Ovary (tissue), 3 donors: ENCODE results near the gene CYS1.

Source experiments
- POLR2A ChIP-seq: fragments of 450-650 bp; IDR thresholded peaks from one replicate; pipeline ENCODE4 v1.6.1; 2017; ENCODE audit warnings: antibody characterized with exemption, mild to moderate bottlenecking, moderate library complexity
- TF ChIP-seq, protein P1 (sequence below), 3 donors: fragments of 450-650 bp in 2 of 3; fragments of 200-600 bp in 1 of 3; IDR thresholded peaks; one replicate each; pipeline versions ENCODE4 v1.5.1 to v1.8.0; 2016 to 2022; ENCODE audit warnings: antibody characterized with exemption in 3 of 3, mild to moderate bottlenecking in 1 of 3
- donor health status: DM: no; HTN: no; CAD: no.

DNA sequence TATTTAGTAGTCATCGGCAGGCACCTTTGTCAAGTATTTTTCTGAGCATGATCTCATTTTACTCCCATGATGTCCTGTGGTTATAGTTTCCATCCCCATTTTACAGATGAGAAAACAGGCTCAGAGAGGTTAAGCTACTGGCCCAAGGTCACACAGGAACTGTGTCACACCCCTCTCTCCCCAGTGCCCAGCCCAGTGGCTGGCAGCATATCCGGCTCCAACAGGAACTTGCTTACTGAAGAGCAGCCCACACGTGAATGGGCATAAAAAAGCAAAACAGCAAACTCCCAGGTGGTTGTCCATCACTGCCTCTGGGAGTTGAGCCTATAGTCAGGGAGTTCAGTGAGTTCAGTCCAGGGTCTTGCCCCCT, 45.2 kb downstream of the CYS1 start:
- TF ChIP-seq, protein P1, sequence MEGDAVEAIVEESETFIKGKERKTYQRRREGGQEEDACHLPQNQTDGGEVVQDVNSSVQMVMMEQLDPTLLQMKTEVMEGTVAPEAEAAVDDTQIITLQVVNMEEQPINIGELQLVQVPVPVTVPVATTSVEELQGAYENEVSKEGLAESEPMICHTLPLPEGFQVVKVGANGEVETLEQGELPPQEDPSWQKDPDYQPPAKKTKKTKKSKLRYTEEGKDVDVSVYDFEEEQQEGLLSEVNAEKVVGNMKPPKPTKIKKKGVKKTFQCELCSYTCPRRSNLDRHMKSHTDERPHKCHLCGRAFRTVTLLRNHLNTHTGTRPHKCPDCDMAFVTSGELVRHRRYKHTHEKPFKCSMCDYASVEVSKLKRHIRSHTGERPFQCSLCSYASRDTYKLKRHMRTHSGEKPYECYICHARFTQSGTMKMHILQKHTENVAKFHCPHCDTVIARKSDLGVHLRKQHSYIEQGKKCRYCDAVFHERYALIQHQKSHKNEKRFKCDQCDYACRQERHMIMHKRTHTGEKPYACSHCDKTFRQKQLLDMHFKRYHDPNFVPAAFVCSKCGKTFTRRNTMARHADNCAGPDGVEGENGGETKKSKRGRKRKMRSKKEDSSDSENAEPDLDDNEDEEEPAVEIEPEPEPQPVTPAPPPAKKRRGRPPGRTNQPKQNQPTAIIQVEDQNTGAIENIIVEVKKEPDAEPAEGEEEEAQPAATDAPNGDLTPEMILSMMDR (IDR thresholded peaks at IDR 0.05) = no peak
- no peak for TF ChIP-seq POLR2A
